IMR-90 (cell line): Measurements from ENCODE around the gene EDDM13. TPM values are rescaled to one million over a fixed set of nuclear protein-coding genes. Genes with fewer than 3 reads are reported as not detected.

Source experiments
- ATAC-seq: fragments of 200-7000 bp; cut with Tn5 transposase; 2 replicates; pipeline ENCODE4 v1.9.1; 2020; ENCODE audit warnings: low read depth, mild to moderate bottlenecking, moderate library complexity
- BruUV-seq: library from RNA; stranded (reverse); fragments of 400-500 nt; replicated peaks from 2 replicates; lab custom pipeline; 2021; lab: Mats Ljungman, UMichigan
- CTCF ChIA-PET: fragments of 300-600 bp; formaldehyde crosslinking; extraction: SDS; loops from one replicate; lab custom pipeline; 2021; ENCODE audit warnings: antibody characterized with exemption; lab: Yijun Ruan, JAX
- POLR2A ChIA-PET: fragments of 300-600 bp; sonication (Branson Sonifier 250); formaldehyde crosslinking; loops from one replicate; lab custom pipeline; 2022; ENCODE audit warnings: antibody characterized with exemption; ENCODE audit not compliant: unreplicated experiment; lab: Charles Lee
- DNase-seq: peaks from one replicate; pipeline ENCODE4 v3.0.0; 2013
- H2AFZ ChIP-seq: replicated peaks from 2 replicates; pipeline ENCODE3; 2013; ENCODE audit warnings: low read length, mild to moderate bottlenecking; ENCODE audit not compliant: poor library complexity
- H2AK5ac ChIP-seq: 2 replicates; pipeline ENCODE4 v1.6.1; 2013; ENCODE audit warnings: low read depth, low read length, inconsistent platforms
- H2AK9ac ChIP-seq: replicated peaks from 2 replicates; pipeline ENCODE3; 2013; ENCODE audit warnings: mild to moderate bottlenecking, low read depth, low read length, moderate library complexity; ENCODE audit not compliant: poor library complexity
- H2BK120ac ChIP-seq: 2 replicates; pipeline ENCODE4 v1.6.1; 2013; ENCODE audit warnings: low read depth, low read length, inconsistent platforms
- H2BK15ac ChIP-seq: 3 replicates; pipeline ENCODE4 v1.6.1; 2013; ENCODE audit warnings: low read depth, low read length, inconsistent platforms
- H2BK20ac ChIP-seq: 2 replicates; pipeline ENCODE4 v1.6.1; 2013; ENCODE audit warnings: low read depth, mild to moderate bottlenecking, inconsistent platforms, low read length, moderate library complexity
- H2BK5ac ChIP-seq: 2 replicates; pipeline ENCODE4 v1.6.1; 2013; ENCODE audit warnings: mild to moderate bottlenecking, low read depth, low read length, inconsistent platforms; ENCODE audit not compliant: poor library complexity, severe bottlenecking
- H3K14ac ChIP-seq: replicated peaks from 2 replicates; pipeline ENCODE4 v1.6.1; 2013; ENCODE audit warnings: low read depth, low read length, inconsistent platforms
- H3K18ac ChIP-seq: 2 replicates; pipeline ENCODE4 v1.6.1; 2013; ENCODE audit warnings: low read depth, low read length, control low read depth
- H3K23ac ChIP-seq: 2 replicates; pipeline ENCODE4 v1.6.1; 2013; ENCODE audit warnings: low read depth, low read length, inconsistent platforms
- H3K27ac ChIP-seq: 2 replicates; pipeline ENCODE4 v1.5.1; 2013; ENCODE audit warnings: mild to moderate bottlenecking, control low read depth, low read length; ENCODE audit not compliant: insufficient read depth
- H3K27me3 ChIP-seq: 2 replicates; pipeline ENCODE4 v1.6.1; 2013; ENCODE audit warnings: low read length; ENCODE audit not compliant: control insufficient read depth, insufficient read depth
- H3K36me3 ChIP-seq: 2 replicates; pipeline ENCODE4 v1.6.1; 2013; ENCODE audit warnings: low read length, mixed read lengths; ENCODE audit not compliant: control insufficient read depth, insufficient read depth
- H3K4ac ChIP-seq: 2 replicates; pipeline ENCODE4 v1.6.1; 2013; ENCODE audit warnings: low read depth, low read length, inconsistent platforms
- H3K4me1 ChIP-seq: 2 replicates; pipeline ENCODE4 v1.6.1; 2013; ENCODE audit warnings: low read length, mixed read lengths; ENCODE audit not compliant: control insufficient read depth, insufficient read depth
- H3K4me2 ChIP-seq: 2 replicates; pipeline ENCODE4 v1.6.1; 2013; ENCODE audit warnings: low read depth, mild to moderate bottlenecking, control low read depth, low read length, moderate library complexity
- H3K4me3 ChIP-seq: 2 replicates; pipeline ENCODE4 v1.5.1; 2013; ENCODE audit warnings: low read depth, mild to moderate bottlenecking, control low read depth, low read length, moderate library complexity; ENCODE audit not compliant: insufficient read depth
- H3K56ac ChIP-seq: 2 replicates; pipeline ENCODE4 v1.6.1; 2013; ENCODE audit warnings: low read length, inconsistent platforms; ENCODE audit not compliant: insufficient read depth; ENCODE audit errors: extremely low read depth
- H3K79me1 ChIP-seq, 2 experiments: 2 replicates each; pipeline ENCODE4 v1.6.1; 2013; ENCODE audit warnings: low read length in 2 of 2, inconsistent platforms in 1 of 2, low read depth in 1 of 2
- H3K9ac ChIP-seq: 2 replicates; pipeline ENCODE4 v1.6.1; 2013; ENCODE audit warnings: low read depth, low read length, control low read depth
- H3K9me1 ChIP-seq: 2 replicates; pipeline ENCODE4 v1.6.1; 2013; ENCODE audit warnings: low read length, inconsistent platforms; ENCODE audit not compliant: insufficient read depth
- H3K9me3 ChIP-seq: 2 replicates; pipeline ENCODE4 v1.6.1; 2013; ENCODE audit warnings: low read length; ENCODE audit not compliant: control insufficient read depth, insufficient read depth
- H4K20me1 ChIP-seq: 2 replicates; pipeline ENCODE4 v1.6.1; 2013; ENCODE audit warnings: low read length, inconsistent platforms; ENCODE audit not compliant: insufficient read depth
- H4K5ac ChIP-seq: 2 replicates; pipeline ENCODE4 v1.6.1; 2013; ENCODE audit warnings: mild to moderate bottlenecking, low read depth, low read length, control low read depth
- H4K8ac ChIP-seq, 2 experiments: 2 replicates each; pipeline ENCODE4 v1.6.1; 2013; ENCODE audit warnings: low read depth in 2 of 2, low read length in 2 of 2, control low read depth in 1 of 2, inconsistent platforms in 1 of 2
- H4K91ac ChIP-seq: 2 replicates; pipeline ENCODE4 v1.6.1; 2013; ENCODE audit warnings: low read depth, low read length, inconsistent platforms; ENCODE audit not compliant: insufficient read depth
- CEBPB ChIP-seq: IDR thresholded peaks from 2 replicates; pipeline ENCODE4 v1.6.1; 2012; ENCODE audit warnings: low read depth, low read length, improper control_type of control experiment
- MAFK ChIP-seq: IDR thresholded peaks from 2 replicates; pipeline ENCODE4 v1.6.1; 2012; ENCODE audit warnings: low read depth, low read length, improper control_type of control experiment
- POLR2A ChIP-seq: IDR thresholded peaks from 2 replicates; pipeline ENCODE4 v1.6.1; 2012; ENCODE audit warnings: mild to moderate bottlenecking, low read depth, low read length
- RAD21 ChIP-seq: IDR thresholded peaks from 2 replicates; pipeline ENCODE4 v1.6.1; 2012; ENCODE audit warnings: low read length, improper control_type of control experiment
- RCOR1 ChIP-seq: IDR thresholded peaks from 2 replicates; pipeline ENCODE4 v1.6.1; 2012; ENCODE audit warnings: mild to moderate bottlenecking, low read length, improper control_type of control experiment; ENCODE audit not compliant: insufficient replicate concordance
- RFX5 ChIP-seq: IDR thresholded peaks from 2 replicates; pipeline ENCODE4 v1.8.0; 2012; ENCODE audit warnings: low read depth, mild to moderate bottlenecking, low read length, moderate library complexity
- SMC3 ChIP-seq: fragments of 150-350 bp; IDR thresholded peaks from 2 replicates; pipeline ENCODE4 v1.6.1; 2016; ENCODE audit warnings: low read depth, mild to moderate bottlenecking, antibody characterized with exemption, low read length, moderate library complexity
- WGBS, 2 experiments: methylation state at CpG; one replicate each; pipeline versions ENCODE4 v1.1.5 to v1.1.7; 2013; ENCODE audit warnings: missing lambda C conversion rate in 2 of 2; ENCODE audit not compliant: insufficient read length in 1 of 2; ENCODE audit errors: extremely low coverage in 2 of 2; 5-methylcytosine and 5-hydroxymethylcytosine counted together
- dilution Hi-C: fragments of 300-500 bp; cut with HindIII; formaldehyde crosslinking; loops from one replicate; pipeline ENCODE4 v1.14.3; 2018; ENCODE audit warnings: low sequenced_read_pairs; ENCODE audit not compliant: unreplicated experiment
- in situ Hi-C: fragments of 300-500 bp; cut with MboI; formaldehyde crosslinking; loops from 3 replicates; pipeline ENCODE4 v1.14.3; 2019; ENCODE audit warnings: low sequenced_read_pairs, inconsistent platforms, mixed read lengths
- intact Hi-C: fragments of 100-400 bp; cut with micrococcal nuclease; formaldehyde crosslinking; loops from 2 replicates; pipeline ENCODE4 v1.10.0; 2022
- polyA plus RNA-seq, 3 experiments: library from polyadenylated mRNA; depleted of rRNA; stranded (reverse); fragments of >200 nt; gene quantifications; 2 replicates each; pipeline ENCODE4 v1.2.3, GENCODE V29; 2012; ENCODE audit warnings: low replicate concordance in 1 of 3
- total RNA-seq: library from RNA; depleted of rRNA; stranded (reverse); fragments of >200 nt; gene quantifications from 2 replicates; pipeline ENCODE4 v1.2.3, GENCODE V29; 2012
- TF ChIP-seq, protein P1 (sequence below): fragments of 150-350 bp; IDR thresholded peaks from 2 replicates; pipeline ENCODE4 v1.6.1; 2016; ENCODE audit warnings: low read depth, mild to moderate bottlenecking, low read length, moderate library complexity, borderline replicate concordance
- TF ChIP-seq, protein P2 (sequence below): conservative IDR thresholded peaks from 2 replicates; pipeline ENCODE4 v1.5.1; 2012; ENCODE audit warnings: mild to moderate bottlenecking, low read depth, low read length, improper control_type of control experiment

EDDM13 gene
- total and polyA plus RNA-seq, 2 of the 4 experiments (the other 2 are of a cell fraction) = not detected

DNA sequence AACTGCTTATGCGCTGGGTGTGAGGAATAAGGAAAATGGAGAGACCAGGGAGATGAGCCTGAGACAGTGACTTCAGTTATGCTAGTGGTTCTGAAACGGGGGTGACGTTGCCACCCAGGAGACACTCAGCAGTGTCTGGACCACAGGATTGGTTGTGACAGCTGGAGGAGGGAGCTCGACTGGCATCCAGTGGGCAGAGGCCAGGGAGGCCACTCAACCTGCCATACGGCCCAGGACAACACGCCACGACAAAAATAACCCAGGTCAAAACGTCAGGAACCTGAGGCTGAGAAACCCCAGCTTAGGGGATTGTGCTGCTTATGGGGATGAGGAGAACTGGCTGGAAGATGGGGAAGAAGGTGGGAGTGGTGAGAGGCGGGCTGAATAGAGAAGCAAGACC lies 31.7 kb downstream of the EDDM13 start:
- DNase-seq (no peak), ATAC-seq (no peak)
- Histone ChIP-seq H3K9me1 (no peaks in the 10 kb centered on the region), H3K27me3 (no peaks in the 10 kb centered on the region), H3K9me3 (no peaks in the 10 kb centered on the region), H3K18ac (no peak overlapping the region), H3K4me2 (no peak overlapping the region), H2BK5ac (no peak overlapping the region), H3K14ac (no peak overlapping the region), H3K4me3 (no peak overlapping the region), H2BK20ac (no peak overlapping the region), H3K27ac (no peak overlapping the region), H2AFZ (no peak overlapping the region), H4K8ac (no peak overlapping the region), H3K23ac (no peak overlapping the region), H3K79me1 (no peaks in the 10 kb centered on the region), H4K5ac (no peak overlapping the region), H4K91ac (no peak overlapping the region), H3K36me3 (peaks cover 9% of the 10 kb centered on the region), H3K4ac (no peak overlapping the region), H2BK120ac (no peak overlapping the region), H2AK5ac (no peak overlapping the region), H3K4me1 (no peaks in the 10 kb centered on the region; the same call in 1 of the 2 replicates), H3K56ac (no peak overlapping the region), H4K20me1 (no peaks in the 10 kb centered on the region), H2AK9ac (no peak overlapping the region), H2BK15ac (no peak overlapping the region), H3K9ac (no peak overlapping the region)
- CTCF ChIA-PET = no interaction called here
- BruUV-seq = no TSS peak
- TF ChIP-seq, protein P1, sequence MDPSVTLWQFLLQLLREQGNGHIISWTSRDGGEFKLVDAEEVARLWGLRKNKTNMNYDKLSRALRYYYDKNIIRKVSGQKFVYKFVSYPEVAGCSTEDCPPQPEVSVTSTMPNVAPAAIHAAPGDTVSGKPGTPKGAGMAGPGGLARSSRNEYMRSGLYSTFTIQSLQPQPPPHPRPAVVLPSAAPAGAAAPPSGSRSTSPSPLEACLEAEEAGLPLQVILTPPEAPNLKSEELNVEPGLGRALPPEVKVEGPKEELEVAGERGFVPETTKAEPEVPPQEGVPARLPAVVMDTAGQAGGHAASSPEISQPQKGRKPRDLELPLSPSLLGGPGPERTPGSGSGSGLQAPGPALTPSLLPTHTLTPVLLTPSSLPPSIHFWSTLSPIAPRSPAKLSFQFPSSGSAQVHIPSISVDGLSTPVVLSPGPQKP = no peak
- no peak for TF ChIP-seq MAFK
- TF ChIP-seq RCOR1 = no peak
- no peak for TF ChIP-seq RFX5
- no peak for TF ChIP-seq RAD21
- no peak for TF ChIP-seq POLR2A
- no peak for TF ChIP-seq SMC3
- TF ChIP-seq, protein P2, sequence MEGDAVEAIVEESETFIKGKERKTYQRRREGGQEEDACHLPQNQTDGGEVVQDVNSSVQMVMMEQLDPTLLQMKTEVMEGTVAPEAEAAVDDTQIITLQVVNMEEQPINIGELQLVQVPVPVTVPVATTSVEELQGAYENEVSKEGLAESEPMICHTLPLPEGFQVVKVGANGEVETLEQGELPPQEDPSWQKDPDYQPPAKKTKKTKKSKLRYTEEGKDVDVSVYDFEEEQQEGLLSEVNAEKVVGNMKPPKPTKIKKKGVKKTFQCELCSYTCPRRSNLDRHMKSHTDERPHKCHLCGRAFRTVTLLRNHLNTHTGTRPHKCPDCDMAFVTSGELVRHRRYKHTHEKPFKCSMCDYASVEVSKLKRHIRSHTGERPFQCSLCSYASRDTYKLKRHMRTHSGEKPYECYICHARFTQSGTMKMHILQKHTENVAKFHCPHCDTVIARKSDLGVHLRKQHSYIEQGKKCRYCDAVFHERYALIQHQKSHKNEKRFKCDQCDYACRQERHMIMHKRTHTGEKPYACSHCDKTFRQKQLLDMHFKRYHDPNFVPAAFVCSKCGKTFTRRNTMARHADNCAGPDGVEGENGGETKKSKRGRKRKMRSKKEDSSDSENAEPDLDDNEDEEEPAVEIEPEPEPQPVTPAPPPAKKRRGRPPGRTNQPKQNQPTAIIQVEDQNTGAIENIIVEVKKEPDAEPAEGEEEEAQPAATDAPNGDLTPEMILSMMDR = no peak
- no peak for TF ChIP-seq CEBPB
- in situ Hi-C loops (no loop called here), dilution Hi-C loops (no loop called here), intact Hi-C loops (no loop called here)
- 86% methylated on average over 7 of the region's 9 CpGs; no CpG with 5 or more reads in 1 of the 2 experiments for WGBS, 2 experiments
- POLR2A ChIA-PET = no interaction called here
